HEK293 (cell line): Measurements from ENCODE around the gene TRAPPC6A.
A peak's percentile ranks its signal among the peaks of the same experiment; 100 is the strongest.

Experiments used
- CTCF ChIA-PET: fragments of 350-600 bp; formaldehyde crosslinking; extraction: SDS; loops from one replicate; lab custom pipeline; 2021; ENCODE audit warnings: antibody characterized with exemption; lab: Yijun Ruan, JAX
- POLR2A ChIA-PET: fragments of 300-600 bp; formaldehyde crosslinking; extraction: SDS; loops from one replicate; lab custom pipeline; 2020; ENCODE audit warnings: antibody characterized with exemption, inconsistent platforms; lab: Yijun Ruan, JAX
- H3K27ac ChIP-seq: fragments of 200-500 bp; sonication (Bioruptor generic); 2 replicates; pipeline ENCODE4 v1.5.1; 2014; ENCODE audit warnings: low read depth, low read length, control low read depth, inconsistent platforms; ENCODE audit errors: extremely low read depth
- H3K36me3 ChIP-seq, 2 experiments: fragments of 200-500 bp in 1 of 2; sonication (Bioruptor generic) in 1 of 2; 1 replicate in 1 of 2; 2 replicates in 1 of 2; pipeline ENCODE4 v1.5.1; 2014 to 2017; ENCODE audit warnings: inconsistent platforms in 2 of 2, low read length in 2 of 2; ENCODE audit not compliant: control insufficient read depth in 2 of 2, insufficient read depth in 1 of 2
- H3K4me1 ChIP-seq: fragments of 200-500 bp; sonication (Bioruptor generic); 2 replicates; pipeline ENCODE4 v1.5.1; 2014; ENCODE audit warnings: mild to moderate bottlenecking, low read length, inconsistent platforms; ENCODE audit not compliant: control insufficient read depth, insufficient read depth
- H3K4me3 ChIP-seq: 2 replicates; pipeline ENCODE4 v1.5.1; 2011; ENCODE audit warnings: low read depth, mild to moderate bottlenecking, control low read depth, low read length, moderate library complexity
- H3K9me3 ChIP-seq: fragments of 200-500 bp; sonication (Bioruptor generic); 2 replicates; pipeline ENCODE4 v1.5.1; 2014; ENCODE audit warnings: low read depth, low read length, inconsistent platforms; ENCODE audit not compliant: control insufficient read depth, insufficient read depth
- HIC1 ChIP-seq: fragments of 450-650 bp; formaldehyde crosslinking; IDR thresholded peaks from 2 replicates; pipeline ENCODE4 v1.5.1; 2016; ENCODE audit warnings: missing biosample characterization, missing genetic modification characterization
- KLF1 ChIP-seq: fragments of 450-650 bp; formaldehyde crosslinking; IDR thresholded peaks from 2 replicates; pipeline ENCODE4 v1.5.1; 2016; ENCODE audit warnings: missing biosample characterization, missing genetic modification characterization
- KLF16 ChIP-seq: fragments of 450-650 bp; formaldehyde crosslinking; IDR thresholded peaks from 2 replicates; pipeline ENCODE4 v1.5.1; 2017; ENCODE audit warnings: missing biosample characterization, missing genetic modification characterization
- RBAK ChIP-seq: fragments of 450-650 bp; formaldehyde crosslinking; IDR thresholded peaks from 2 replicates; pipeline ENCODE4 v1.5.1; 2016; ENCODE audit warnings: missing biosample characterization, missing genetic modification characterization
- YY1 ChIP-seq: fragments of 450-650 bp; formaldehyde crosslinking; IDR thresholded peaks from 2 replicates; pipeline ENCODE4 v1.5.1; 2018; ENCODE audit warnings: missing biosample characterization, missing genetic modification characterization
- ZNF132 ChIP-seq: fragments of 450-650 bp; formaldehyde crosslinking; IDR thresholded peaks from 2 replicates; pipeline ENCODE4 v1.5.1; 2017; ENCODE audit warnings: missing biosample characterization, missing genetic modification characterization, borderline replicate concordance
- ZNF239 ChIP-seq: fragments of 450-650 bp; formaldehyde crosslinking; IDR thresholded peaks from 2 replicates; pipeline ENCODE4 v1.5.1; 2016; ENCODE audit warnings: missing biosample characterization, missing genetic modification characterization
- ZNF555 ChIP-seq: fragments of 450-650 bp; formaldehyde crosslinking; conservative IDR thresholded peaks from 2 replicates; pipeline ENCODE4 v1.5.1; 2017; ENCODE audit warnings: missing biosample characterization, mild to moderate bottlenecking, missing genetic modification characterization, inconsistent platforms
- TF ChIP-seq, protein P1 (sequence below): fragments of 450-650 bp; formaldehyde crosslinking; IDR thresholded peaks from 2 replicates; pipeline ENCODE4 v1.5.1; 2016; ENCODE audit warnings: missing biosample characterization, missing genetic modification characterization, low read depth
- TF ChIP-seq, protein P2 (sequence below): sonication (generic); formaldehyde crosslinking; IDR thresholded peaks from 2 replicates; pipeline ENCODE4 v1.8.1; 2022; ENCODE audit warnings: mild to moderate bottlenecking, moderate library complexity, missing genetic modification reagents
- TF ChIP-seq, protein P3 (sequence below): fragments of 450-650 bp; formaldehyde crosslinking; IDR thresholded peaks from 2 replicates; pipeline ENCODE4 v1.5.1; 2016; ENCODE audit warnings: missing biosample characterization, missing genetic modification characterization, borderline replicate concordance
- TF ChIP-seq, protein P4 (sequence below): fragments of 450-650 bp; formaldehyde crosslinking; IDR thresholded peaks from 2 replicates; pipeline ENCODE4 v1.5.1; 2016; ENCODE audit warnings: missing biosample characterization, missing genetic modification characterization
- TF ChIP-seq, protein P5 (sequence below): fragments of 450-650 bp; formaldehyde crosslinking; IDR thresholded peaks from 2 replicates; pipeline ENCODE4 v1.5.1; 2016; ENCODE audit warnings: missing biosample characterization, missing genetic modification characterization

TRAPPC6A gene

GRCh38 chr19:45158503-45159209 is 19.4 kb downstream of the TRAPPC6A start:
- no peak overlapping the region for H3K27ac ChIP-seq
- no peak for TF ChIP-seq ZNF555
- no peak for TF ChIP-seq HIC1 (tag by site-specific recombination)
- TF ChIP-seq, protein P1, sequence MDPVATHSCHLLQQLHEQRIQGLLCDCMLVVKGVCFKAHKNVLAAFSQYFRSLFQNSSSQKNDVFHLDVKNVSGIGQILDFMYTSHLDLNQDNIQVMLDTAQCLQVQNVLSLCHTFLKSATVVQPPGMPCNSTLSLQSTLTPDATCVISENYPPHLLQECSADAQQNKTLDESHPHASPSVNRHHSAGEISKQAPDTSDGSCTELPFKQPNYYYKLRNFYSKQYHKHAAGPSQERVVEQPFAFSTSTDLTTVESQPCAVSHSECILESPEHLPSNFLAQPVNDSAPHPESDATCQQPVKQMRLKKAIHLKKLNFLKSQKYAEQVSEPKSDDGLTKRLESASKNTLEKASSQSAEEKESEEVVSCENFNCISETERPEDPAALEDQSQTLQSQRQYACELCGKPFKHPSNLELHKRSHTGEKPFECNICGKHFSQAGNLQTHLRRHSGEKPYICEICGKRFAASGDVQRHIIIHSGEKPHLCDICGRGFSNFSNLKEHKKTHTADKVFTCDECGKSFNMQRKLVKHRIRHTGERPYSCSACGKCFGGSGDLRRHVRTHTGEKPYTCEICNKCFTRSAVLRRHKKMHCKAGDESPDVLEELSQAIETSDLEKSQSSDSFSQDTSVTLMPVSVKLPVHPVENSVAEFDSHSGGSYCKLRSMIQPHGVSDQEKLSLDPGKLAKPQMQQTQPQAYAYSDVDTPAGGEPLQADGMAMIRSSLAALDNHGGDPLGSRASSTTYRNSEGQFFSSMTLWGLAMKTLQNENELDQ (tag by site-specific recombination), result no peak
- TF ChIP-seq ZNF239 (tag by site-specific recombination), result no peak
- no peak for TF ChIP-seq KLF16 (tag by site-specific recombination)
- H3K36me3 ChIP-seq, result no peaks in the 10 kb centered on the region
- no peaks in the 10 kb centered on the region for H3K4me1 ChIP-seq
- POLR2A ChIA-PET, result no interaction called here
- CTCF ChIA-PET, result interaction anchor here (1.1 to 1.4 kb wide), 2 partner anchors 9 to 181 kb away, joined by 3 to 4 read pairs; no protein-coding TSS in a partner anchor
- H3K9me3 ChIP-seq, result no peaks in the 10 kb centered on the region
- H3K4me3 ChIP-seq, result no peak overlapping the region

DNA sequence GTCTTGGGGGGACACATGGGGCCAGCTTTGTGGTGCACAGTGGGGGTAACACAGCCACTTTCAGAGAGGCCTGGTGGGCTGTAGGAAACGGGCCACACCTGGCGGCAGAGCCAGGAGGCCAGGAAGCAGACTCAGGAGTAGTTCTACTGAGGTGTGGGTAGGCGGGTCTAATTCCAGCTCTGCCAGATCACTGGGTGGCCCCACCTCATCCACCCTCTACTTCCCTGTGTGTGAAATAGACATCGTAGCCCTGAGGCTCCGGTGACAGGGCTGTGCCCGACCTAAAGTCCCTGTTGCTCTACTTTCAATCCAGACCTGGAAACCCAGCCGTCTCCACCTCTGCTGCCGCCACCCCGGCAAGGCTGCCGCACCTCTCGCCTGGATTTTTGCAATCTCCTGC is 21.3 kb downstream of the TRAPPC6A start:
- H3K36me3 ChIP-seq, result no peaks in the 10 kb centered on the region
- H3K27ac ChIP-seq, result no peak overlapping the region
- no peaks in the 10 kb centered on the region for H3K9me3 ChIP-seq
- peaks cover 2% of the 10 kb centered on the region; the same call in 1 of the 2 replicates for H3K4me1 ChIP-seq
- H3K4me3 ChIP-seq, result no peak overlapping the region
- no peak for TF ChIP-seq ZNF132 (tag by site-specific recombination)
- TF ChIP-seq, protein P2, sequence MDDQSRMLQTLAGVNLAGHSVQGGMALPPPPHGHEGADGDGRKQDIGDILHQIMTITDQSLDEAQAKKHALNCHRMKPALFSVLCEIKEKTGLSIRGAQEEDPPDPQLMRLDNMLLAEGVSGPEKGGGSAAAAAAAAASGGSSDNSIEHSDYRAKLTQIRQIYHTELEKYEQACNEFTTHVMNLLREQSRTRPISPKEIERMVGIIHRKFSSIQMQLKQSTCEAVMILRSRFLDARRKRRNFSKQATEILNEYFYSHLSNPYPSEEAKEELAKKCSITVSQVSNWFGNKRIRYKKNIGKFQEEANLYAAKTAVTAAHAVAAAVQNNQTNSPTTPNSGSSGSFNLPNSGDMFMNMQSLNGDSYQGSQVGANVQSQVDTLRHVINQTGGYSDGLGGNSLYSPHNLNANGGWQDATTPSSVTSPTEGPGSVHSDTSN (CRISPR knock-in tag), result no peak
- no peak for TF ChIP-seq YY1 (tag by site-specific recombination)
- TF ChIP-seq KLF1 (tag by site-specific recombination), result 0 out of 2 replicates have a peak, but pooled peaks have one; percentile 10
- TF ChIP-seq RBAK (tag by site-specific recombination), result no peak
- POLR2A ChIA-PET, result no interaction called here
- CTCF ChIA-PET, result interaction anchor here (0.7 kb wide), 1 partner anchor 22 kb away, joined by 4 read pairs; the partner anchor contains the start of gene BLOC1S3

- Histone ChIP-seq H3K4me1 (peaks cover 2% of the 10 kb centered on the region; the same call in 1 of the 2 replicates), H3K27ac (no peak overlapping the region), H3K4me3 (no peak overlapping the region), H3K9me3 (no peaks in the 10 kb centered on the region), H3K36me3 (no peaks in the 10 kb centered on the region)
- ChIA-PET CTCF (interaction anchor here (1.4 kb wide), 1 partner anchor 11 kb away, joined by 5 read pairs; no protein-coding TSS in a partner anchor), POLR2A (no interaction called here)
- TF ChIP-seq, protein P3, sequence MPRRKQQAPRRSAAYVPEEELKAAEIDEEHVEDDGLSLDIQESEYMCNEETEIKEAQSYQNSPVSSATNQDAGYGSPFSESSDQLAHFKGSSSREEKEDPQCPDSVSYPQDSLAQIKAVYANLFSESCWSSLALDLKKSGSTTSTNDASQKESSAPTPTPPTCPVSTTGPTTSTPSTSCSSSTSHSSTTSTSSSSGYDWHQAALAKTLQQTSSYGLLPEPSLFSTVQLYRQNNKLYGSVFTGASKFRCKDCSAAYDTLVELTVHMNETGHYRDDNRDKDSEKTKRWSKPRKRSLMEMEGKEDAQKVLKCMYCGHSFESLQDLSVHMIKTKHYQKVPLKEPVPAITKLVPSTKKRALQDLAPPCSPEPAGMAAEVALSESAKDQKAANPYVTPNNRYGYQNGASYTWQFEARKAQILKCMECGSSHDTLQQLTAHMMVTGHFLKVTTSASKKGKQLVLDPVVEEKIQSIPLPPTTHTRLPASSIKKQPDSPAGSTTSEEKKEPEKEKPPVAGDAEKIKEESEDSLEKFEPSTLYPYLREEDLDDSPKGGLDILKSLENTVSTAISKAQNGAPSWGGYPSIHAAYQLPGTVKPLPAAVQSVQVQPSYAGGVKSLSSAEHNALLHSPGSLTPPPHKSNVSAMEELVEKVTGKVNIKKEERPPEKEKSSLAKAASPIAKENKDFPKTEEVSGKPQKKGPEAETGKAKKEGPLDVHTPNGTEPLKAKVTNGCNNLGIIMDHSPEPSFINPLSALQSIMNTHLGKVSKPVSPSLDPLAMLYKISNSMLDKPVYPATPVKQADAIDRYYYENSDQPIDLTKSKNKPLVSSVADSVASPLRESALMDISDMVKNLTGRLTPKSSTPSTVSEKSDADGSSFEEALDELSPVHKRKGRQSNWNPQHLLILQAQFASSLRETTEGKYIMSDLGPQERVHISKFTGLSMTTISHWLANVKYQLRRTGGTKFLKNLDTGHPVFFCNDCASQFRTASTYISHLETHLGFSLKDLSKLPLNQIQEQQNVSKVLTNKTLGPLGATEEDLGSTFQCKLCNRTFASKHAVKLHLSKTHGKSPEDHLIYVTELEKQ (tag by site-specific recombination), result no peak
- TF ChIP-seq, protein P4, sequence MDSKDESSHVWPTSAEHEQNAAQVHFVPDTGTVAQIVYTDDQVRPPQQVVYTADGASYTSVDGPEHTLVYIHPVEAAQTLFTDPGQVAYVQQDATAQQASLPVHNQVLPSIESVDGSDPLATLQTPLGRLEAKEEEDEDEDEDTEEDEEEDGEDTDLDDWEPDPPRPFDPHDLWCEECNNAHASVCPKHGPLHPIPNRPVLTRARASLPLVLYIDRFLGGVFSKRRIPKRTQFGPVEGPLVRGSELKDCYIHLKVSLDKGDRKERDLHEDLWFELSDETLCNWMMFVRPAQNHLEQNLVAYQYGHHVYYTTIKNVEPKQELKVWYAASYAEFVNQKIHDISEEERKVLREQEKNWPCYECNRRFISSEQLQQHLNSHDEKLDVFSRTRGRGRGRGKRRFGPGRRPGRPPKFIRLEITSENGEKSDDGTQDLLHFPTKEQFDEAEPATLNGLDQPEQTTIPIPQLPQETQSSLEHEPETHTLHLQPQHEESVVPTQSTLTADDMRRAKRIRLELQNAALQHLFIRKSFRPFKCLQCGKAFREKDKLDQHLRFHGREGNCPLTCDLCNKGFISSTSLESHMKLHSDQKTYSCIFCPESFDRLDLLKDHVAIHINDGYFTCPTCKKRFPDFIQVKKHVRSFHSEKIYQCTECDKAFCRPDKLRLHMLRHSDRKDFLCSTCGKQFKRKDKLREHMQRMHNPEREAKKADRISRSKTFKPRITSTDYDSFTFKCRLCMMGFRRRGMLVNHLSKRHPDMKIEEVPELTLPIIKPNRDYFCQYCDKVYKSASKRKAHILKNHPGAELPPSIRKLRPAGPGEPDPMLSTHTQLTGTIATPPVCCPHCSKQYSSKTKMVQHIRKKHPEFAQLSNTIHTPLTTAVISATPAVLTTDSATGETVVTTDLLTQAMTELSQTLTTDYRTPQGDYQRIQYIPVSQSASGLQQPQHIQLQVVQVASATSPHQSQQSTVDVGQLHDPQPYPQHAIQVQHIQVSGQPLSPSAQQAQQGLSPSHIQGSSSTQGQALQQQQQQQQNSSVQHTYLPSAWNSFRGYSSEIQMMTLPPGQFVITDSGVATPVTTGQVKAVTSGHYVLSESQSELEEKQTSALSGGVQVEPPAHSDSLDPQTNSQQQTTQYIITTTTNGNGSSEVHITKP (tag by site-specific recombination), result no peak
- TF ChIP-seq, protein P5, sequence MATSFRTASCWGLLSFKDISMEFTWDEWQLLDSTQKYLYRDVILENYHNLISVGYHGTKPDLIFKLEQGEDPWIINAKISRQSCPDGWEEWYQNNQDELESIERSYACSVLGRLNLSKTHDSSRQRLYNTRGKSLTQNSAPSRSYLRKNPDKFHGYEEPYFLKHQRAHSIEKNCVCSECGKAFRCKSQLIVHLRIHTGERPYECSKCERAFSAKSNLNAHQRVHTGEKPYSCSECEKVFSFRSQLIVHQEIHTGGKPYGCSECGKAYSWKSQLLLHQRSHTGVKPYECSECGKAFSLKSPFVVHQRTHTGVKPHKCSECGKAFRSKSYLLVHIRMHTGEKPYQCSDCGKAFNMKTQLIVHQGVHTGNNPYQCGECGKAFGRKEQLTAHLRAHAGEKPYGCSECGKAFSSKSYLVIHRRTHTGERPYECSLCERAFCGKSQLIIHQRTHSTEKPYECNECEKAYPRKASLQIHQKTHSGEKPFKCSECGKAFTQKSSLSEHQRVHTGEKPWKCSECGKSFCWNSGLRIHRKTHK (tag by site-specific recombination), result no peak
These were observed 21.9 kb downstream of the TRAPPC6A start for GRCh38 chr19:45156011-45156630.
